ENCODE measurements around the gene HIP1.
"Not testable (repeated sequence)": the region's sequence is repeated elsewhere in the genome, so short reads cannot be mapped to it uniquely, and the experiment has no call there.

Gene HIP1

GRCh38 chr7:75572814-75573213, 165.9 kb downstream of the HIP1 start:
- DNase-seq (ENCODE audit: low spot score): no peak

- no peak for DNase-seq (ENCODE audit: low spot score)
Observed at GRCh38 chr7:75572396-75572795, 166.3 kb downstream of the HIP1 start.

DNA sequence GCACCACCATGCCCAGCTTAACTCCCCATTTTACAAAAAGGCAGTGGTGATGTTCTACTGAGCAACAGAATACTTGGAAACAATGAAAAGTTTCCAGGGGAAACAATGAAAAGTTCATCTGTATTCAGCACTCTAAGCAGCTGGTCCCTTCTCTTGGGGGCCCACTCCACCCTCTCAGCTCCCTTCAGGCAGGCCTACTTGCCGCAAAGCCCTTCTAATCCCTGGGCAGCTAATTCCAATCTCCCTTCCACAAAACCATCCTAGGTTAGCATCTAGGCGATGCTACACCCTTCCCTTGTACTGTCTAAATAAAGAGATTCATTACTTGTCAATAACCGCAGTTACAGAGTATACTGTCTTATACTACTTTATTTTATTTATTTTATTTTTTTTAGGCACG, 167.5 kb downstream of the HIP1 start:
- no peak for DNase-seq (ENCODE audit: low spot score)

- not testable (repeated sequence) for DNase-seq (ENCODE audit: low spot score)
Observed at GRCh38 chr7:75569629-75570282, 169.0 kb downstream of the HIP1 start.

DNA sequence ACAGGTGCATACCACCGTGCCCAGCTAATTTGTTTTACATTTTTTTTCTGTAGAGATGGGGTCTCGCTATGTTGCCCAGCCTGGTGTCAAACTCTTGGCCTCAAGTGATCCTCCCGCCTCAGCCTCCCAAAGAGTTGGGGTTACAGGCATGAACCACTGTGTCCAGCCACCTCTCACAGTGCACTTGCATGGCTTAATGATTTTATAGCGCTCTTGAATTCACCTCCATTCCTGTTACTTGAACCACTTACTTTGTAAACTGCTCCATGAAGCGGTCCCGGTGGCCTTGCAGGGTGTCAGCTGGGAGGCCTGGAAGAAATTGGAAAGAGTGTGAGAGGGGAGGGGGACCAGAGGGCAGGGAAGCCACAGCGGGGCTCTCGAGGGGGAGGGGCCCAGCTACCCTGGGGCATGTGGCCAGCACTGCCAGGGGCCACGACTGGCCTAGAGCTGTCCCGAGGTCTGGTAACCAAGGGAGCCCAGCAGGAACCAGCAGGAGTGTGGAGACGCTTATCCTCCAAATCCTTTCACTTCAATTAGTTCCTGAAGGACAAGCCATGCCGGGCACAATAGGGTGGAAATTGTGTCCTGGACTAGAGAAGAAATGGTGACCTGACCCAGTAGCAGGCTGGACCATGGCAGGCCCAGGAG, 170.7 kb downstream of the HIP1 start:
- no peak for DNase-seq (ENCODE audit: low spot score)

DNA sequence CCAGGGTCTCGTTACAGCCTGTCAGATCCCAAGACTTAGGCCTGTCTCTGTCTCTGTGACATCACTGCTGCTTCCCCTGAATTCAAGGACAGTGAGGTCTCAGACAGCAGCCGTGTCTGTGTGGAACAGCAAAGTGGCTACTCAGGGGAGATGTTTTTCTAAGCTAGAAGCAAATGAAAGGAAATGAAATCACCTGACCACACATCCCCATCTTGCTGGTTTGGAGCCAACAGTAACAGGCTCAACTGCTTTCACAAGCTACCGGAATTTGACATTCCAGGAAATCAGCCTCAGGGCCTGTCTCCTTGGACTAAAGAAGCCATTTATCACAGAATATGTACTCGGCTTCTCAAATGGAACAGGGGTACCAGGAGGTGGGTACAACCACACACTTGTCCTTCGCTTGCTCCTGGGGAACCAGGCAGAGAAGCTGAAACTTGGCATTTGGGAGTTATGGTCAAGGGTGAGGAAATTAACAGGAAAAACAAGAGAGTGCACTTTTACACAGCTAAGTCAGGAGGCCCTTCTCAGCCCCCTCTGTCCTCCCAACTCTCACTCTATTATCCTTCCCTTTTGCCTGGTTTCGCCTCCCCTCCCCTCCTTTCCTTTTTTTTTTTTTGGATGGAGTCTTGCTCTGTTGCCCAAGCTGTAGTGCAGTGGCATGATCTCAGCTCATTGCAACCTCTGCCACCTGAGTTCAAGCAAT, 173.5 kb downstream of the HIP1 start:
- no peak for DNase-seq (ENCODE audit: low spot score)

- no peak for DNase-seq (ENCODE audit: low spot score)
Observed at GRCh38 chr7:75563171-75563570, 175.6 kb downstream of the HIP1 start.

DNA sequence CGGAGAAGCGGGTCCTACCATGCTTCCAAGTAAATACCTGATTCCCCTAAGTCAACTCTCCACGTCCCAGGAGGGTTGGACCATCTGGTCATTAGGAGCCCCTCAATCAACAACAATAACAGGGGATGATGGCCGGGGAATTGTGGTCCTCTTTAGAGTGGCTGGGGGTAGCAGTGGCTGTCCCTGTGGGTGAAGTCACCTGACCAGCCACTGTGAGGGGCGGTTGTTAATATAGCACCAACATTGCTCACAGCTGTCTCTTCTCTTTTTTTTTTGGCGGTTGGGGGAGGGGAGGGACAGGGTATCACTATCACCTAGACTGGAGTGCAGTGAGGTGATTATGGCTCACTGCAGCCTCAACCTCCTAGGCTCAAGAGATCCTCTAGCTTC, 178.8 kb downstream of the HIP1 start:
- DNase-seq (ENCODE audit: low spot score): no peak

DNA sequence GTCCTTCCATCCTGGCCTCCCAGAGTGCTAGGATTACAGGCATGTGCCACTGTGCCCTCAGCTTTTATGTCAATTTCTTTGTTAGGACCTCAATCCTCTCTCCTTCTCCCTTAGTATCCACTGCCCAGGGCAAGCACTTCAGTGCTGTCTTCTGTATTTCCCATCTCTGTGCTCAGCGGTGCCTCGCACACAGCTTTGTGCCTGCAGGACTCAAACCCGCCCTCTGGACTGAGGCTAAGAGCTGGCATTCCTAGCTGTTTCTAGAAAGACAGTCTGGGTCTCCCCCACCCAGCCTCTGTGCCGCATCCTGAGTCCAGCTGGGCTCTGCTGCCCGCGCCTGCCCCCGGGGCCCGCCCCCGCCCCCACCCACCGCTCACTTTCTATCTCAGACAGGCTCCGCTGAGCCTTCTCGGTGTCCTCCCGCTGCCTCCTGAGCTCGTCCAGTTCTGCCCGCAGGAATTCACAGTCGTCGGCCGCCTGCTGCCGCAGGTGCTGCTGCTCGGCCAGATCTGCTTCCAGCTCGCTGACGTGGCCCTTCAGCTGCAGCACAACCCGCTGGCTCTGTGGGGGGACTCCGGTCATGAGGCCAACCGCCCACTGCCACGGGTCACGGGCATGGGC, 179.3 kb downstream of the HIP1 start:
- no peak for DNase-seq (ENCODE audit: low spot score)

DNA sequence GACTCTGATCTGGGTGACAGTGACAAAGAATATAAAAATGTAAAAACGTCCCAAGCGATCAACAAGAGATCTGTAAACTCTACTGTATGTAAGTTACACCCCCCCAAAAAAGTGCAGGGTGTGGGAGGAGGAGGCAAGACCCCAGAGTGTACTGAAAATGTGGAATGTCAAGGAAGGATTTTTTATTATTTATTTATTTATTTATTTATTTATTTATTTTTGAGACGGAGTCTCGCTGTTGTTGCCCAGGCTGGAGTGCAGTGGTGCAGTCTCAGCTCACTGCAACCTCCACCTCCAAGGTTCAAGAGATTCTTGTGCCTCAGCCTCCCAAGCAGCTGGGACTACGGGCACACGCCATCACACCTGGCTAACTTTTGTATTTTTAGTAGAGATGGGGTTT, 181.9 kb downstream of the HIP1 start:
- DNase-seq (ENCODE audit: low spot score): not testable (repeated sequence)

DNA sequence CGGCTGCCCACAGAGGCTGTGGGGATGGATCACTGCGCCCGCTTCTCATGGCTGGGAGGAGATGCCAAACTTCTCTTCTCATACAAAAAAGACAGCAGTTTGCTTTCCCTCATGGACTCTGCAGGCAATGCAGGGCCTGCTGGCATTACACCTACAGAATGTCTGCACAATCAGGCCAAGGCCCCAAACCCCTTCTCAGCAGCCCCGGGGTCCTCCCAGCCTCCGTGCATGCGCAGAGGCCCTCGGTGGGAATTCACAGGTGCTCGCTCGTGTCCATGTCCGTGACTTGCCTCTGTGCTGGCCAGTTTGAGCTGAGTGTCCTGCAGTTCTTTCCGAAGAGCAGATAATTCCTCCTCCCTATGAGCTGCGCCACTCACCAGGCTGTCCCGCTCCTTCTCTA, 183.0 kb downstream of the HIP1 start:
- no peak for DNase-seq (ENCODE audit: low spot score)

DNA sequence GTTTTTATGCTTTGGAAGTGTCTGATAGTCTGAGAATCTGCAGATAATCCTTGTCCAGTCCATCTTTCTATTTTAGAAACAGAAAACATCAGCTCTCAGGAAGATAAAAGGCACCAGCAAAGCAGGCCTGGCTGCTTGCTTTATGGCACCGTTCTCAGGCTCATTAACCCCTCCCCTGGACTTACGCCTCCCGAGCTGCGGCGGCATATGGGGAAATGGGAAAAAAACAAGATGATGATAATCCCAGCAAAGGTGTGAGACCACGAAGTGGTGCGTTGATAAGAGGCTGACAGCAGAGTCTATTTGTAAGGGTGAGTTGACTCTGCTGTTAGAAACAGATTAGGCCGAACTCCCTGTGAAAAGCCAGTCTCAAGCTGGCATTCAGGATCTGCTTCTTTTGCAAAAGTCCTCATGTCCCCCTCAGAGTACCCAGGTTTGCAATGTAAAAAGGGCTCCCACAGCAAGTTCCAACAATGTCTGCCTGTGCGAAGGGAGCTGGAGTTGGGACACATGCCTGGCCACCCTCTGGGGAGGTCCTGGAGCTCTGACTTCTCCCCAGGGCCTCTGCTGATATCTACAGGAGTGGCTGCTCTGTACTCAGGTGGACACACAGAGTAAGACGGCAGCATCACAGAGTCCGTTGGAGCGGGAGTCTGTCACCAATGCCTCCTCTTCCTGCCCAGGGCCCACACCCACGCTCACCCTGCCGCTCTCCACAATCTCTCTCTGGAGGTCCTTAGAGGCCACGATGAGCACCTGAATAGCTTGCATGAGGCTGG, 192.3 kb downstream of the HIP1 start:
- DNase-seq (ENCODE audit: low spot score): no peak

- no peak for DNase-seq (ENCODE audit: low spot score)
Observed at GRCh38 chr7:75537731-75538130, 201.0 kb downstream of the HIP1 start.

DNA sequence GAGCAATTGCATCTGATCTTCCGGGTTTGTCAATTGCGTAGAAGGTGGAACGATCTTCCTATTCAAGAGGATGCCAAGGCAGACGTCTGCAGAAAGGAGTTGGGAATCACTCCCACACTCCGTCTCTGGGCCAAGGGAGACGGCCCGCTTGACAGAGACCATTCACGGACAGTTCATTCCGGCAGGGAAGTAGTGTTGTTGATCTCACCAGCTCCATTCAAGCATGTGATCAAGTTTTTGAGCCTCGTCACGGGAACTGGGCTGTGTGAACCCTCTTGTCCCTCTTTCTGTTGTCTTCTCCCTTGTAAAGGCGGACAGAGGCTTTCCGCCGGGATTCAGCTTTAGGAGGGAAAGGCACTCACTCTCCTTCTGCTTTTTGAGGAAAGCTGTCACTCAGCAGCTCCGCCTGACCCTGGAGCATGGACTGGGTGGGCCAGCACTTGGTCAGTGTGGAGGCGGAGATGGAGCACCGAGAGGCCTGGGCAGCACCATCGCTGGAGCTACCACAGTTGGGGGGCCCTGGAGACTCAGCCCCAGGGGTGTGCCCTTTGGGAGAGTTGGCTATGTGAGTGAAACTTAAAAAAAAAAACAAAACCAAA, 201.7 kb downstream of the HIP1 start:
- no peak for DNase-seq (ENCODE audit: low spot score)

DNA sequence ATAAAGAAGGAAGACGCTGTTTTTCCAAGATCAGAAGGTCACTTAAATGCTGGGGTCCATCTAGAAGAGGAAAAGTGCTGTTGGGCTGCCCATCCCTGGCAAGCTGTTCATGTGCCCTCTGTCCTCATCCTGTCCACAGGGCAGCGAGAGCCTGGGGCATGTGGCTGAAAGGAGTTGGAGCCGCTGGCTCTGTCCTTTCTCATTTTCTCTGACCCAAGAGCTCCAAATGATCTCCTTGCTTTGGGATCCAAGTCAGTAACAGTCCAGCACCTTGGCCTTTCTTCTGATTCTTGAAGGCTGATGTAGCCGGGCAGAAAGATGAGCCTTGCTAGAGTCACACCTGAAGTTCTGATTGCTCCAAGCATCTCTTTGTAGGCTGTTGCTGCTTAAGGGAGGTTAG, 202.2 kb downstream of the HIP1 start:
- DNase-seq (ENCODE audit: low spot score): no peak

- no peak for DNase-seq (ENCODE audit: low spot score)
Observed at GRCh38 chr7:75534727-75535307, 203.9 kb downstream of the HIP1 start.

DNA sequence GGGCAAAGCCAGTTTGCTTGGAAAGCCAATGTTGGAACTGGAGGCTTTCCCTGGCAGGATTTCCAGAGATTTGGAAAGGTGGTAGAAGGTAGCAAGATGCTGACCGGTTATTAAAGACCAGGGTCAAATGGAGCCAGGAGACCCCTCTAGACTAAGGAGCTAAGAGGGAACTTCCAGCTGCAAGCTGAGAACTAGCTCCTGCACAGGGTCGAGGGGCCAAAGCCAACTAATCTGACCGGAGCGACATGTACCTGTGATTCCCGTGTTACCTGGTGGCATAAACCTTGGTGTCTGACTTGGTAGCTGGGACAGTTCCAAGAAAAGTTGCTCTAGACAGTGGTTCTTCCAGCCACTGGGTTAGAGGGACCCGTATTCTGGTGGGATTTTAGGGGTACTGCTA, 204.8 kb downstream of the HIP1 start:
- no peak for DNase-seq (ENCODE audit: low spot score)

- no peak for DNase-seq (ENCODE audit: low spot score)
Observed at GRCh38 chr7:75532639-75533038, 206.1 kb downstream of the HIP1 start.

DNA sequence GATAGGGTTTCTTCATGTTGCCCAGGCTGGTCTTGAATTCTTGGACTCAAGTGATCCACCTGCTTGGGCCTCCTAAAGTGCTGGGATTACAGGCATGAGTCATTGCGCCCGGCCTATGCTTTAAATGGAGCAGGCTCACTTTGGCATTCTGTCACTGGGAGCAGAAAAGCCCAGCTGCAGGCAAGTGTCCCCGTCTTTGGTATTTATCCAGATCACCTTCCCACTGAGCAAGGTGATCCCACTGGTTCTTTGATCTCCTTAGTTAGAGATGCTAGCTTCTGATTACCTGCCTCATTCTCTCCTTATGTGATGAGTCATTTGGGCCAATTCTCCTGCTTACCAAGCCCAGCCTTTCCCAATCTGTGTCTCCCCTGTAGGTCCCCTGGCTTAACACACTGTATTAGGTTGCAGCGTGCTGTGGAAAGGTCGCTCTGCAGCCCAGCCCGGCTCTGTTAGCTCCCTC, 207.4 kb downstream of the HIP1 start:
- no peak for DNase-seq (ENCODE audit: low spot score)

- DNase-seq (ENCODE audit: low spot score): not testable (repeated sequence)
Observed at GRCh38 chr7:75527224-75527722, 211.5 kb downstream of the HIP1 start.

DNA sequence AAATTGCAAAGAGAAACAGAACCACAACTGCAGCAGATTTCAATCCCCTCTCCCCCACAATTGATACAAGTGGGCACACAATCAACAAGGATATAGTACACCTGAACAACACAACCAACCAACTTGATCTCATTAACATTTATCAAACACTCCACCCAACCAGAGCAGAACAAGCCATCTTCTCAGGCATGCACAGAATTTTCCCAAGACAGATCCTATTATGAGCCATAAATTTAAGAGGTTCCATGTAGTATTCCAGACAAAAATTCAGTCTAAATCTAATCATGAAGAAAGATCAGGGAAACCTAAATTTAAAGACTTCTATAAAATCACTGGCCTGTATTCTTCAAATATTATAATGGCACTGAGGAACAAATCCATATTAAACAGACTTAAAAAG, 217.0 kb downstream of the HIP1 start:
- DNase-seq (ENCODE audit: low spot score): not testable (repeated sequence)
